Kidney glomerular epithelial cell (primary cell): ENCODE results near the gene SH3BP5.
A peak's percentile ranks its signal among the peaks of the same experiment; 100 is the strongest.

ENCODE experiments used
- DNase-seq: peaks from one replicate; lab custom pipeline; 2025; lab: John Stamatoyannopoulos, UW

SH3BP5 gene

GRCh38 chr3:15347063-15347736, 14.8 kb upstream of the SH3BP5 start:
- no peak for DNase-seq

DNA sequence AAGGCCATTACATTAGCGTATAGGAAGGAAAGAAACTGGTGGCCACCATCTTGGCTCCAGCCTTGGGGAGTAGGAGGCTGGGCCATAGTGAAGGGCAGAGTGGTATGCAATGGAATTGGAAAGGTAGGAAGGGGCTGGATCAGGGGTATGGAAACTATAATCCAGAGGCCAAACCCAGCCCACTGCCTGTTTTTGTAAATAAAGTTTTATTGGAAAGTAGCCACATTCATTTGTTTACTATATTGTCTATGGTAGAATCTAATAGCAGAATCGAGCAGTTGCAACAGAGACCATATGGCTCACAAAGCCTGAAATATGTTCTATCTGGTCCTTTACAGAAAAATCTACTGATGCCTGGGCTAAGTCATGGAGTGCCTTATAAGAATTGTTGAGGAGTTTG, 14.1 kb upstream of the SH3BP5 start:
- DNase-seq: no peak

- no peak for DNase-seq
Observed at GRCh38 chr3:15345608-15346137, 13.3 kb upstream of the SH3BP5 start.

DNA sequence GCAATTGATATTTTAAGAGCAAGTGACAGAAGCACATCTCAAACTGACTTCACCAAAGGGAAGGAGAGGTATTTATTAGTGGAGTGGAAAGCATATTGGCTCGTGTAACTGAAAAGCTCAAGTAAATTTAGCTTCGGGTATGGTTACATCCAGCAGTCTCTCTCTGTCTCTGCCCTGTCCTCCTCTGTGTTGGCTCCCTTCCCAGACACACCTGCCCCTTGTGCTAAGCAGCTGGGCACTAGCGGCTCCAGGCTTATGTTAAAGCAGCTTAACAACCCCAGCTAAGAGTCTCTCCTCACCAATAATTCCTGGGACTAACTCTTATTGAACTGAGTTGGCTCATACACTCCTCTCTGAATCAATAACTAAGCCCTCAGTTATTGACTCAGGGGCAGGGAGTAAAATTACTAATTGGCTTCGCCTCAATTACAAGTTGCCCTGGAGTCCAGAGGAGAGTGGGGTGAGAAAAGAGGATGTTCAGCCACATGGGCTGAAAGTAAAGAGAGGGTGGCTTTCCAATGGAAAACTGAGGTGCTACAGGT, 12.8 kb upstream of the SH3BP5 start:
- DNase-seq: no peak

DNA sequence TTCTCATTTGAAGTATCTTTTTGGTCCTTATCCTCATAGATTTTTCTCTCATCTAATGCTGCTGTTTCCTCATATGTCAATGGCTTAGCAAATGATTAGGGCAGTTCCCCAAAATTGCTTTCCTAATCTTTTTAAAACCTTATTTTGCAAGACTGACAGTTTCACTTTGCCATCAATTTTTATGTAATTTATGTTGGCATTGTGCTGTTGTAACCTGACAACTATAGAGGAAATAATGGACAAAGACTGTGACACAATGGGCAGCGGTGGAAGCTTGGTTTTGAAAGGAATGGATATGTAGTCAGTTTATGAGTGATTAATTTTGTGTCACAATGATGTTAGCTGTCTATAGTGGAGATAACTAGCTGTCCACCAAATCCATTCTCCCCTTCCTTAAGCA, 10.6 kb upstream of the SH3BP5 start:
- DNase-seq: no peak

- no peak for DNase-seq
Observed at GRCh38 chr3:15342246-15342645, 9.9 kb upstream of the SH3BP5 start.

DNA sequence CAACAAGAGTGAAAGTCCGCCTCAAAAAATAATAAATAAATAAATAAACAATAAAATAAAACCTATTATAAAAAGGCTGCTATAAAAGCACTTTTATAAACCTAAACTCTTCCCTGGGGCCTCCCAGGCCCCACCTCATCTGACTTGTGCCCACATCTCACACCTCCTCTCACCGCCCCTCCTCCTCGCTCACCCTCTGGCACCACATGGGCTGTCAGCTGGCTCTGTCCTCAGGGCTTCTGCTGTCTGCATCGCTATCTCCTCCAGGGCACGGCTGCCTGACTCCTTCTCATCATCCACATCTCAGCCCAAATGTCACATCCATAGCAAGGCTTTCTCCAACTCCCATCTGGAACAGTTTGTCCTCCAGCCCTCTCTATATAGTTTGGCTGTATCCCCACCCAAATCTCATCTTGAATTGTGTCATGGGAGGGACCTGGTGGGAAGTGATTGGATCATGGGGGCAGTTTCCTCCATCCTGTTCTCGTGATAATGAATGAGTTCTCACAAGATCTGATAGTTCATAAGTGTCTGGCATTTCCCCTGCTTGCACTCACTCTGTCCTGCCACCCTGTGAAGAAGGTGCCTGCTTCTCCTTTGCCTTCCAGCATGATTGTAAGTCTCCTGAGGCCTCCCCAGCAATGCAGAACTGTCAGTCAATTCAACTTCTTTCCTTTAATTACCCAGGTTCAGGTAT, 8.8 kb upstream of the SH3BP5 start:
- no peak for DNase-seq

DNA sequence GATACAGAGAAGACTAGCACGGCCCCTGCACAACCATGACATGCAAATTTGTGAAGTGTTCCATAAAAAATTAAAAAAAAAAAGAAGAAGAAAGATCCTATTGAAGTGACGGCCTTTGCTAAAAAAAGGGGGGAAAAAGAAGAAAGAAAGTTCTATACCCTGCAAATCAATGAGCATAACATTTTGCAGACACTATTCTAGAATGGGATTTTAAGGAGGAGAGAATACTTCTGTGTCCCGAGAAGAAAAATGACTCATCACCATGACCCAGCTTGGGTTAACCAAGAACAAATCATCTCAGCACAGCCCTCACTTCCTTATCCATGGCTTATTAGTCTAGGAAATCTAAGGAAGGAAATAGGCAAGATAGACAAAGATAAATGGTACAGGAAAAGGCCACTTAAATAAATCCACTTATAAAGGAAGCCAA, 7.4 kb upstream of the SH3BP5 start:
- peak; percentile 61 for DNase-seq

DNA sequence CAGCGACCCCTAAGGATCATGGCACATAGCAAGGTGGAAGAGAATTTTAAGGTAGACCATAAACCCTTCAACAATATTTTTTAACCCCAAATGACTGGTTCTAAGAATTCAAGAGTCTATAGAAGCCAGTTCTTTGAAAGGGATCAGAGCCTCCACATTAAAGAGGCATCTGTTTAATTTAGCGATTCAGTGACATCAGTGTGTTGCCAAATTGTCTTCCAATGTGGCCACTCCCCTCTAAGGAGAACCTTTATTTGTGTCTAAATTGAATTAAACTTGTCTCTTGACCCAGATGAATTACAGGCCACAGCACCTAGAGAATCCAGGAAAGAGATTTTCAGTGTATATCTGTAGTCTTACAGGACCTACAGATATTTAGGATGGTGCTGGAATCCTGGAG, 6.6 kb upstream of the SH3BP5 start:
- no peak for DNase-seq

- DNase-seq: no peak
Observed at GRCh38 chr3:15337963-15338362, 5.6 kb upstream of the SH3BP5 start.

DNA sequence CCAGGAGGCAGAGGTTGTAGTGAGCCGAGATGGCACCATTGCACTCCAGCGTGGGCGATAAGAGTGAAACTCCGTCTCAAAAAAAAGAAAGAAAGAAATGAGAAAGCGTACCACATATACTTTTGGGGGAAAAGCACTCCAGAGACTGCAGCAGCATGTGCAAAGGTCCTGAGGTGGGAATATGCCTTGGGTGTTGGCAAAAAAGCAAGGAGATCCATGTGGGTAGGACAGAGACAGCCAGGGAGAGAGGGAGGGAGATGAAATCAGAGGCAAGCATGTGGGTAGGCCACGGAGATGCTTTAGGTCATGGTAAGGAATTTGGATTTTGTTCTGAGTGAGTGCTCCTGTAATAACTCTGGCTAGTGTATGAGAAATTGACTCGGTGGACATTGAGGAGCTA, 3.7 kb upstream of the SH3BP5 start:
- peak; percentile 44 for DNase-seq

DNA sequence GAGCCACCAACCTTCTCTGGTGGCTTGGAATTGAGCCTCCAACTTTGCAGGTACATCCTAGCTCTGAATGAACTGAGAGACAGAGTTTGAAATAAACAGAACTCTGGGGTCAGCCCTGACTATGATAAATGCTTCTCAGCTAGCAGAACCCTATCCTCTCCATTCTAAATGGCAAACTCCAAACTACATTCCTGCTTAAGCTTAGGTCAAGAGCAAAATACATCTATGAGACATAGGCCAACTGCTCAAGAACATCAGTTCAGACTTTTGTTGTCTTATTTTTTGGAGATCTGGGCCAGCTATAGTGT, 1.5 kb upstream of the SH3BP5 start:
- DNase-seq: no peak

DNA sequence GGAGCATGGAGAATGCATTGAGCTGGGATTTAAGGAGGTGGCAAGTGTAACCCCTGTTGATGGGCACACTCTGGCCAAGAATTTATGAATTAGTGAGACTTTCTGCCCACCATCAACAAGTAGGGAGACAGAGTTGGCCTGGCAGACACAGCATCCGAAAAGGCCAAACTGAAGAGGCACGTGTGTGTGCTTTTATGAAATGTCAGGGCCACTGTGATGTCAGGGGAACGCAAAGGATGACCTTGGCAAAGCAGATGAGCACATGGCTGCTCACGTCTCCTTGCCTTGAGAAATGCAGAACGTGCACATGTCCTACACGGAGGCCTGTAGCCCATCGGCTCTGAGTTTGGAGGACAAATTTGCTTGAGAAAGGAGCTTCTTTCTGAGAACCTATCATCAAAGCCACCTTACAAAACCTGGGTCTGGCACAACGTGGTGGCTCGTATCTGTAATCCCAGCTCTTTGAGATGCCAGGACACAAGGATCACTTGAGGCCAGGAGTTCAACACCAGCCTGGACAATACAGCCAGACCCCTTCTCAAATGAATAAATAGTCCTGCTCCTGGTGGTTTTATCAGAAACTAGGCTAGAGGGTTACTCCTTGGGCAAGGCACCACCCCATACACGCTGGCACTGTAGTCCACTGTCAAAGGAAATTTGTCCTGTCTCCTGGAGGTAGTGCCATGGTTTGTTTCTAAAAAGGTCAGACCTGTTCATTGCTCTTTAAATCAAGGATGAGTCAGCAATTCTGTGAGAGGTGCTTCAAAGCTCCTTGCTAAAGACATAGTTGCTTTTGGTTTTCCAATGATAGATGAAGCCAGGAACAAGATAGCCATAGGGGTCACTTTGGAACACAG, 941 bp upstream of the SH3BP5 start:
- no peak for DNase-seq

DNA sequence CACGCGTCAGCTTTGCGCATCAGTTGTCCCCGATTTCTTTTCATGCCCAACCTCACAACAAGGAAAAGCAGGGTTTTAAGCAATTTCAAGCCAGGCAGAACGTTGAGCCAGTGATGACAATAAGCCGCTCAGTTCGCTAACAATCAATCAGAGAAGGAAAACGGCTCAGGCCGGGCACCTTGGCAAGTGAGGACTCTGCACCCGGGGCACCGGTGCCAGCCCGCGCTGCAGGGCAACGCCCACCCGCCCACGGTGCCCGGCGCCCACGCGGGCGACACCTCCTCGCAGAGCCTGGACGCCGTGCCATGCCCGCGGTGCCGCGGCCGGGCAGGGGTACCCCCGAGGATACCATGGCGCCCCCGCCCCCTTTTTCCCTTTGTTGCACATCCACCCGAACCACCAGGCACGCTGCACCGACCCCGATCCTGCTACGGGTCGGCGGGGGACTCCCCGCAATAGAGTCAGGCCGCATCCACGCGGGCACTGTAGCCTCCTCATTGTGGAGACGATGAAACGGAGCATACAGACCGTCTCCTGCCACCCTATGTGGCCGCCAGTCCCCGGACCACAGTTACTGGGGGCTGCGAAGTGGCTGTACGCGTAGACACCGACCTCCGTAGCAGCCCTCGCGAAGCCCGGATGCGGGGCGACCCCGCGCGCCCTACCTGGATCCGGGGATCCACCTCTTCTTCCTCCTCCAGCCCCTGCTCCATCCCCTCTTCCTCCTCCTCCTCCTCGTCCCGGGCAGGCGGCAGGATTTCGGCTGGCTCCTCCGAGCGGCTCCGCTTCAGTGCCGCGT, 581 bp downstream of the SH3BP5 start:
- no peak for DNase-seq

DNA sequence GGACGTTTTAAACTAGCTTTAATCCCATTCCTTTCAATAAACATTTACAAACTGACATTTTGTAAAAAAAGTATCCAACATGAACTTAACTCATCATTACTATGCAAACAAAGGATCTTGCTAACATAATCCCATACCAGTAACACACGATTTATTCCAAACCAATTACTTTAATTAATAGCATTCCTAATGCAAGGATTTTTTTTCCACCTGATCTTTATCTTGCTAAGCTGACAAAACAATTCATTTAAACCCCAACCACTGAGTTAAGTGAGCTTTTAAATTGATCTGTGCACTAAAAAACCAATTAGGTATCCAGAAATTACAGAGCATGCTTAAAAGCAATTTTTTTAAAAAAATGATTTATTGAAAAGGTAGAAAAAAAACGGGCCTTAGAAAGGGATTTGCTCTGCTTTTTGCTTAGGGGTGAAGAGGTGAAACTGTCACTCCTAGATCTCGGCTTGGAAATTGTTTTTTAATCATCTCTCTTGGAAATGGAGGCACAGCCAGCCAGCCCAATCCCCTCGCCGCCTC, 1.2 kb downstream of the SH3BP5 start:
- no peak for DNase-seq

- DNase-seq: peak; percentile 38
Observed at GRCh38 chr3:15330031-15330596, 2.3 kb downstream of the SH3BP5 start.

- no peak for DNase-seq
Observed at GRCh38 chr3:15329046-15330005, 3.1 kb downstream of the SH3BP5 start.

GRCh38 chr3:15327941-15328340, 4.4 kb downstream of the SH3BP5 start:
- DNase-seq: peak; percentile 64

GRCh38 chr3:15326673-15327072, 5.7 kb downstream of the SH3BP5 start:
- no peak for DNase-seq

DNA sequence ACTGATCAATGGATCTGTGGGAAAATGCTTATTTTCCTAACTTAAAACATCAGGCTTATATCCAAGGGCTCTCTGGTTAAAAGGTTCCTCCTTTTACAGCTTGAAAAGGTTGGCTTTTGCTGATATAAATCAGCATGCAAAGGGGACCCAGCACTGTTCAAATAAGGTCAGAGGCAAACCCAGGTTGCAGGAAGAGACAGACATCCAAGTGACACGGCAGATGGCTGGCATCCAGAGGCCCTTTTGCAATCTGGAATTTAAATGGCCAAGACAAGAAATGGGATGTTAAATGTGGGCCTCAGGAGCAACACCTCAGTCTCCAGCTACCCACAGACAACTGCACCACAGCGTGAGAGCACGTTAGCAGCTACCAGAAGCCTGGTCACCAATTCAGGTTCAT, 6.3 kb downstream of the SH3BP5 start:
- no peak for DNase-seq
